ENCODE data around the gene GCNT1. TPM values are rescaled to one million over a fixed set of nuclear protein-coding genes. Genes with fewer than 3 reads are reported as not detected.

GCNT1 gene
- total and polyA plus RNA-seq, 2 experiments from 2014 or later: 43.4 to 59.3 TPM

GRCh38 chr9:76425677-76426453, 33.1 kb upstream of the GCNT1 start:
- Histone ChIP-seq H3K9me3 (ENCODE audit: low read depth) (no peaks in the 10 kb centered on the region), H3K36me3 (replicated peaks; ENCODE audit: insufficient read depth, low read depth) (no peaks in the 10 kb centered on the region), H3K9me2 (replicated peaks; ENCODE audit: insufficient read depth) (no peaks in the 10 kb centered on the region), H3K4me2 (no peak overlapping the region), H3K27me3 (no peaks in the 10 kb centered on the region), H3K27ac (no peak overlapping the region), H3K4me1 (ENCODE audit: insufficient read depth) (no peaks in the 10 kb centered on the region), H2AFZ (no peak overlapping the region), H3K79me2 (no peaks in the 10 kb centered on the region), H4K20me1 (ENCODE audit: insufficient read depth, poor library complexity, severe bottlenecking) (no peaks in the 10 kb centered on the region), H3K4me3 (no peak overlapping the region)
- WGBS (ENCODE audit: low lambda C conversion rate, missing lambda C conversion rate): 82% methylated on average over 8 of the region's 8 CpGs
- no peak for DNase-seq (ENCODE audit: low spot score)
- TF ChIP-seq EZH2phosphoT487 (IDR thresholded peaks at IDR 0.05; ENCODE audit: low read depth, severe bottlenecking, unreplicated experiment) (no peak), CTCF (IDR thresholded peaks at IDR 0.05; ENCODE audit: poor library complexity) (no peak), EZH2 (IDR thresholded peaks at IDR 0.05; ENCODE audit: borderline replicate concordance) (no peak)

- Histone ChIP-seq H3K4me2 (no peak overlapping the region), H3K4me1 (ENCODE audit: insufficient read depth) (no peaks in the 10 kb centered on the region), H3K79me2 (no peaks in the 10 kb centered on the region), H3K27me3 (no peaks in the 10 kb centered on the region), H3K4me3 (no peak overlapping the region), H3K27ac (no peak overlapping the region), H3K9me2 (replicated peaks; ENCODE audit: insufficient read depth) (no peaks in the 10 kb centered on the region), H2AFZ (no peak overlapping the region), H3K9me3 (ENCODE audit: low read depth) (no peaks in the 10 kb centered on the region), H4K20me1 (ENCODE audit: insufficient read depth, poor library complexity, severe bottlenecking) (no peaks in the 10 kb centered on the region), H3K36me3 (replicated peaks; ENCODE audit: insufficient read depth, low read depth) (no peaks in the 10 kb centered on the region)
- TF ChIP-seq EZH2 (IDR thresholded peaks at IDR 0.05; ENCODE audit: borderline replicate concordance) (no peak), EZH2phosphoT487 (IDR thresholded peaks at IDR 0.05; ENCODE audit: low read depth, severe bottlenecking, unreplicated experiment) (no peak), CTCF (IDR thresholded peaks at IDR 0.05; ENCODE audit: poor library complexity) (no peak)
- 93% methylated on average over 7 of the region's 7 CpGs for WGBS (ENCODE audit: low lambda C conversion rate, missing lambda C conversion rate)
- DNase-seq (ENCODE audit: low spot score): no peak
Observed at GRCh38 chr9:76426807-76427419, 32.1 kb upstream of the GCNT1 start.

GRCh38 chr9:76431601-76432000, 27.4 kb upstream of the GCNT1 start:
- Histone ChIP-seq H3K4me2 (no peak overlapping the region), H3K79me2 (no peaks in the 10 kb centered on the region), H3K9me2 (replicated peaks; ENCODE audit: insufficient read depth) (no peaks in the 10 kb centered on the region), H2AFZ (no peak overlapping the region), H3K36me3 (replicated peaks; ENCODE audit: insufficient read depth, low read depth) (no peaks in the 10 kb centered on the region), H3K27ac (no peak overlapping the region), H3K9me3 (ENCODE audit: low read depth) (no peaks in the 10 kb centered on the region), H3K4me3 (no peak overlapping the region), H3K27me3 (no peaks in the 10 kb centered on the region), H3K4me1 (ENCODE audit: insufficient read depth) (no peaks in the 10 kb centered on the region), H4K20me1 (ENCODE audit: insufficient read depth, poor library complexity, severe bottlenecking) (no peaks in the 10 kb centered on the region)
- TF ChIP-seq EZH2 (IDR thresholded peaks at IDR 0.05; ENCODE audit: borderline replicate concordance) (no peak), EZH2phosphoT487 (IDR thresholded peaks at IDR 0.05; ENCODE audit: low read depth, severe bottlenecking, unreplicated experiment) (no peak), CTCF (IDR thresholded peaks at IDR 0.05; ENCODE audit: poor library complexity) (no peak)
- DNase-seq (ENCODE audit: low spot score): no peak
- 76% methylated on average over 8 of the region's 8 CpGs for WGBS (ENCODE audit: low lambda C conversion rate, missing lambda C conversion rate)
